Vagina (tissue), 2 donors: ENCODE results near the gene MUC6.

ENCODE experiments used
- POLR2A ChIP-seq, 2 donors: fragments of 450-650 bp; IDR thresholded peaks; one replicate each; pipeline ENCODE4 v1.6.1; 2017; ENCODE audit warnings: antibody characterized with exemption in 2 of 2, mild to moderate bottlenecking in 2 of 2, moderate library complexity in 2 of 2
- POLR2AphosphoS5 ChIP-seq, 2 donors: sonication (generic); formaldehyde crosslinking; IDR thresholded peaks; one replicate each; pipeline ENCODE4 v1.9.0; 2017; ENCODE audit warnings: antibody characterized with exemption in 2 of 2, mild to moderate bottlenecking in 2 of 2, low read depth in 1 of 2; ENCODE audit not compliant: insufficient read depth in 1 of 2
- TF ChIP-seq, protein P1 (sequence below), 3 experiments: fragments of 450-650 bp in 2 of 3; fragments of 200-600 bp in 1 of 3; sonication (generic) in 1 of 3; IDR thresholded peaks; one replicate each; pipeline ENCODE4 v1.5.1; 2017 to 2019; ENCODE audit warnings: antibody characterized with exemption in 3 of 3, mild to moderate bottlenecking in 2 of 3, moderate library complexity in 2 of 3

DNA sequence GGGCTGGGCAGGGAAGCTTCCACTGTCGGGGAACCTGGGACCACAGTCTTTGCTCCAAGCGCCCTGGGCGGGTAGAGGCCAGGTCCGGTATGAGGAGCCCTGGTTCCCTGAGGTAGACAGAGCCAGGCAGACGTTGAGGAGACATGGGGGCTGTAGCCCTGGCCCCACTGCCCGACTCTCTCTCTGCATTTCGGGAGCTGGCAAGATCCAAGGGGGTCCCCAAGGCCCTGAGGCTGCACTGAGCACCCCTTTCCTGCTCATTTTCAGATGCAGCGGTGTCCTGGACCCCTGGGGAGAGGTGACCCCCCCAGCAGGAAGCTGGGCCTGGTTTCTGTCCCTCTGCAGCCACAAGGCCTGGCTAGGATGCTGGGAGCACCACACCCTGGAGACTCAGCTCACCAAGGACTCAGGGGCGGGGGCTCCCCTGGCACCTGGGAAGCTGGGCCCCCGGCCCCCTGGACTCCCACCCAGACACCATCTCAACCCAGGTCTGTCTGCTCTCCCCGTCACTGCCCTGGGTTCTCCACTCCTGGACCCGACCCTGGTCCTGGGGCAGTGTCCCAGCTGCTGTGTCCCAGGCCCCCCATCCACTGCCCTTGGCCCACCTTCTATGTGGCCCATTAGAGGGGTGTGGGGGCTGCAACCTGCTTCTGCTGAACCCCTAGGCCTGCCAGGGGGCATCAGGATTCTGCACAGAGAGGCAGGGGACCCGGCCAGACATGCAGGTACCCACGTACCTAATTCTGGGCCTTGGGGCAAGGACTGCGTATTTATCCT is 15.0 kb upstream of the MUC6 start:
- no peak for TF ChIP-seq POLR2AphosphoS5 (IDR thresholded peaks at IDR 0.05; ENCODE audit: insufficient read depth in 1 of 2, low read depth in 1 of 2)
- TF ChIP-seq, protein P1, sequence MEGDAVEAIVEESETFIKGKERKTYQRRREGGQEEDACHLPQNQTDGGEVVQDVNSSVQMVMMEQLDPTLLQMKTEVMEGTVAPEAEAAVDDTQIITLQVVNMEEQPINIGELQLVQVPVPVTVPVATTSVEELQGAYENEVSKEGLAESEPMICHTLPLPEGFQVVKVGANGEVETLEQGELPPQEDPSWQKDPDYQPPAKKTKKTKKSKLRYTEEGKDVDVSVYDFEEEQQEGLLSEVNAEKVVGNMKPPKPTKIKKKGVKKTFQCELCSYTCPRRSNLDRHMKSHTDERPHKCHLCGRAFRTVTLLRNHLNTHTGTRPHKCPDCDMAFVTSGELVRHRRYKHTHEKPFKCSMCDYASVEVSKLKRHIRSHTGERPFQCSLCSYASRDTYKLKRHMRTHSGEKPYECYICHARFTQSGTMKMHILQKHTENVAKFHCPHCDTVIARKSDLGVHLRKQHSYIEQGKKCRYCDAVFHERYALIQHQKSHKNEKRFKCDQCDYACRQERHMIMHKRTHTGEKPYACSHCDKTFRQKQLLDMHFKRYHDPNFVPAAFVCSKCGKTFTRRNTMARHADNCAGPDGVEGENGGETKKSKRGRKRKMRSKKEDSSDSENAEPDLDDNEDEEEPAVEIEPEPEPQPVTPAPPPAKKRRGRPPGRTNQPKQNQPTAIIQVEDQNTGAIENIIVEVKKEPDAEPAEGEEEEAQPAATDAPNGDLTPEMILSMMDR (IDR thresholded peaks at IDR 0.05), result no peak
- TF ChIP-seq POLR2A (IDR thresholded peaks at IDR 0.05), result no peak
